Epithelial cell of proximal tubule (primary cell): ENCODE measurements around the gene POU2F2. TPM values are rescaled to one million over a fixed set of nuclear protein-coding genes. Genes with fewer than 3 reads are reported as not detected.

ENCODE experiments used
- DNase-seq: peaks from one replicate; pipeline ENCODE4 v3.0.0-alpha.2; 2011; ENCODE audit warnings: low read depth
- H3K4me3 ChIP-seq: 2 replicates; pipeline ENCODE4 v1.5.1; 2011; ENCODE audit warnings: low read depth, mild to moderate bottlenecking, low read length
- total RNA-seq: library from RNA; depleted of rRNA; stranded (reverse); fragments of >200 nt; gene quantifications from 2 replicates; pipeline ENCODE4 v1.2.3, GENCODE V29; 2015
- TF ChIP-seq, protein P1 (sequence below): conservative IDR thresholded peaks from 2 replicates; pipeline ENCODE4 v1.5.1; 2012; ENCODE audit warnings: low read depth, mild to moderate bottlenecking, low read length

The POU2F2 gene
- total RNA-seq, 1 donor from 2014 or later: 0.46 TPM

DNA sequence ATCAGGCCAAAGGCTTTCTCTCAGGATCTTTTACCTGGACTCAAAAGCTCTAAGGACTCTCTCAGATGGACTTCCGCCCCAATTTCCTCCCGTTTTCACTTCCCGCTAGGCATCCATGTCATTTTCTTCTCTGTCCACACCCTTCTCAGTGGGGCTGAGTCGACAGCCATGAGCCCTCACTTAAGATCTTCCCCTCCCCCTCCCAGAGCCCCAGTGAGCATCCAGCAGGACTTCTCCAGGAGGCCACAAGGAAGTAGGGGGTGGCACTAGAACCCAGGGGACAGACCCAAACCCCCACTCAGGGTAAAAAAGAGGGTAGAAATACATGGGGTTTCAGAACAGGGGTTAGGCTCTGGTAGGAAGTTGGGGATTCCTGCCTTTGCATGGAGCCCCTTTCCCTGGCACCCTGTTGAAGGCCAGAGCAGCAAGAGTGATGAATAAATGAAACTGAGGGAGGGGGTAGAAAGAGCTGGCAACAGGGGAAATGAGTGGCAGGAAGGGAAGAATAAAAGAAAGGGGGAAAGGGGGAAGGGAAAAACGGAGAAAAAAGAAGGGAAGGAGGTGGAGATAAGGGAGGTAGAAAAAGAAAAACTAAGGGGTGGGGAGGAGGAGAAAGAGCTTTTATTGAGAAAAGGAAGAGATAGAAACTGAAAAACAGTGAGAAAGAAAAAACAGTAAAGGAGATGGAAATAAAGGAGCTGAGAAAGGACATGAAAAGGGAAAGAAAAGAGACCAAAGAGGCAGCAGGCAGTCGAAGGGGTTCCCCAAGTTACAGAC, 42.9 kb upstream of the POU2F2 start:
- H3K4me3 ChIP-seq: no peak overlapping the region
- DNase-seq: no peak
- TF ChIP-seq, protein P1, sequence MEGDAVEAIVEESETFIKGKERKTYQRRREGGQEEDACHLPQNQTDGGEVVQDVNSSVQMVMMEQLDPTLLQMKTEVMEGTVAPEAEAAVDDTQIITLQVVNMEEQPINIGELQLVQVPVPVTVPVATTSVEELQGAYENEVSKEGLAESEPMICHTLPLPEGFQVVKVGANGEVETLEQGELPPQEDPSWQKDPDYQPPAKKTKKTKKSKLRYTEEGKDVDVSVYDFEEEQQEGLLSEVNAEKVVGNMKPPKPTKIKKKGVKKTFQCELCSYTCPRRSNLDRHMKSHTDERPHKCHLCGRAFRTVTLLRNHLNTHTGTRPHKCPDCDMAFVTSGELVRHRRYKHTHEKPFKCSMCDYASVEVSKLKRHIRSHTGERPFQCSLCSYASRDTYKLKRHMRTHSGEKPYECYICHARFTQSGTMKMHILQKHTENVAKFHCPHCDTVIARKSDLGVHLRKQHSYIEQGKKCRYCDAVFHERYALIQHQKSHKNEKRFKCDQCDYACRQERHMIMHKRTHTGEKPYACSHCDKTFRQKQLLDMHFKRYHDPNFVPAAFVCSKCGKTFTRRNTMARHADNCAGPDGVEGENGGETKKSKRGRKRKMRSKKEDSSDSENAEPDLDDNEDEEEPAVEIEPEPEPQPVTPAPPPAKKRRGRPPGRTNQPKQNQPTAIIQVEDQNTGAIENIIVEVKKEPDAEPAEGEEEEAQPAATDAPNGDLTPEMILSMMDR: no peak

DNA sequence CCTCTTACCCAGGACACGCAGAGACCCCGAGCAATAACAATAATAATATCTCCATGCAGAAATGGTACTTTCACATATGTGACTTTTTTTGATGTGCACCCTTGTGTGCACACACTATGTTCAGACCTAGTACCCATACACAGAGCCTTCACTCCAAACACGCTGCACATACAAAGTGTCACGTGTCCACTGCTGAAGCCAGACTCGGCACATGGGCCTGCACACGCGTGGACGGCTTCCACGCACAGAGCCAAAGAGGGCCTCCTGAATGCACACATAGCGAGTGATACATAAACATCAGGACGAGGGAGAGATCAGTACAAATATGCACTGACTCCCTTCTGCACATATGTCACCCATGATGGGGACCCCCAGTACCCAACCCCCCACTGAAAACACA, 41.9 kb upstream of the POU2F2 start:
- no peak for DNase-seq
- H3K4me3 ChIP-seq: no peak overlapping the region
- TF ChIP-seq, protein P1: no peak

DNA sequence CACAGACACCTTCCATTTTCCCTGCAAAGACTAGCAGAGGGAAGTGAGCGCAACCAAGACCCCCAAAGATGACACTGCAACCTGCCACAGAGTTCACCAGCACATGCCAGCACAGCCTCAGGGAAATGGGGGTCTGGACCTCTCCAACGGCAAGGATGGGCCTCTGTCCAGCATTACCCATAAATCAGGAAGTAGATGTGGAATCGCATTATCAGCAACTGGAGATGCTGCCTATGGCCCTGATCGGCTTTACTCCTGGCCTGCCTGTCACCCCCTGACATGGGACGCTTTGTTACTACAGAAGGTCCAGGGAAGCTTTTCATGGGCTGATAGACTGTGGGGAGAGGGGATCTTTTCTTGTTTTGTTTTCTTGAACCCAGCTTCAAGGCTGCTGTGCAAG, 41.4 kb upstream of the POU2F2 start:
- H3K4me3 ChIP-seq: no peak overlapping the region
- DNase-seq: no peak
- TF ChIP-seq, protein P1: no peak

DNA sequence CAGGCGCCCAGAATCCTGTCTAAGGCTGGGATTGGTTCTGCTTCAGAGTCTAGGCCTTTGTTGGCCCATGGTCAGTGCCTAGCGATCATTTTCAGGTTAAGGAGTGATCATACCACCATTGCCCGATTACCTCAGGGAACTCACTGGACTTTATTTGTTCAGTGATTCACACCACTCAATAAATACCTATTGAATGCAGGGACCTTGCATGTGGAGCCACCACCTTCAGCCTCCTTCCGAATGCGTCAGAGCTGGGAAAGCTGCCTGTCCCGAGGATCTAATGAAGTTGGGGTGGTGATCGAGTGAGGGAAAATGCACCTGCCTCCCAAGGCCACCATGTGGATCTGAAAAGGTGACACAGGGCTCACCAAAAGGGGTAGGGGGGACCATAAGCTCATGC, 40.0 kb upstream of the POU2F2 start:
- no peak for DNase-seq
- no peak overlapping the region for H3K4me3 ChIP-seq
- TF ChIP-seq, protein P1: no peak

DNA sequence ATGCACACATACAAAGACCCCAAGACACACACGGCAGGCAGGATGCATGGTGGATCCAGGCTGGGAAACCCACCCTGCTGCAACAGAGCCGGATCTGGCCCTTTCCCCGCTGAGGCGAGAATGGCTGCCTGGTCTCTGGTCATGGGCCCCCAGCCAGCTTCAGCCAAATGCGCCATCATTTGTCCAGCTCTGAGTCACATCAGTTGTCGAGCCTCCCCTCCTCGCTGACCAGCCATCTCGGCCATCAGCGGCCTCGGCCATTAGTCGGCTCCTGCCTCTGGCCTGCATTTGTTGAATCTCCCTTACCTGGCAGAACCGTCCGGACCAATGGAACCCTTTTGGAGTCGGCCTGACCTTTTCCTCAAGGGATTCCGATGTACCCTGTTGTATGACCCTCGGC, 38.5 kb upstream of the POU2F2 start:
- DNase-seq: no peak
- TF ChIP-seq, protein P1: no peak
- no peak overlapping the region for H3K4me3 ChIP-seq

DNA sequence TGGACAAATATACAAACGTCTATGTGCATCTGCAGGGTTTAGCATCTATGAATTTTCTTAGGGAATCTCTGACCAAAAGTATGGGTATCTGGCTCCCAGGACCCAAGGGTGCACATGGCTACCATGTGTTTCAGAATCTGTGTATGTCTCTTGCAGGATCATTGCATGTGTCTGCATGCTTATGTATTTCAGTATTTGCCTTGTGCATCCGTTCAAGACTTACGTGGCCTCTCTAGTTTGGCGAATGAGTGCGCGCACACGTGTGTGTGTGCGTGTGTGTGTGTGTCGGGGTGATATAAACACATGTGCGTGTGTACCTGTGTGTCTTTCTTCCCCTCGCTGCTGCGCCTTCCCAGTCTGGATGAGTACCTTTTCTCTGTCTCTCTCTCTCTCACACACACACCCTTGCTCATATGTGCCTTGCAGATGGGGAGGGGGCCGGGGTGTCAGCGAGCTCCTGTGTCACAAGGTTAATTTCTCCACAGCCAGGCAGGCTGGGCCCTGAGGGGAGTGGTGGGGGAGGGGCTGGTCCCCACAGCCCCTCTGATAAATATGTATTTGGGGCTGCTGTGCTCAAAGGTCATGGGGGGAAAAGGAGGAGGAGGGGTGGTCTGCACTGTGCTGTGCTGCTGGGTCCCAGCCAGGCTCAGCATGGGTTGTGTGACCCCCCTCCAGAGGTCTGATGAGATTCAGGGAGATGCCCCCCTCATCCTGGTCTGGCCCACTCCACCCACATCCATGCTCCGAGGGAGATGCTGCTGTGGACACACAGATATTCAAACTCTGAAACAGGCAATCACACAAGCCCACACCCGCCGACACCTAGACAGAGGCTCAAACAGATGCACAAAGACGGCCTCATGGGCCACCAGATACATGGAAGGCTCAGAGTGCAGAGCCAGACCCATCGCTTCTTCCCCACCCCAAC, 37.5 kb upstream of the POU2F2 start:
- no peak overlapping the region for H3K4me3 ChIP-seq
- TF ChIP-seq, protein P1: no peak
- no peak for DNase-seq
